CD4-positive, alpha-beta T cell treated with Interleukin-15 for 1 hour (primary cell): ENCODE measurements around the gene LITAF.
"Not testable (repeated sequence)": the region's sequence is repeated elsewhere in the genome, so short reads cannot be mapped to it uniquely, and the experiment has no call there.

Source experiments
- DNase-seq: peaks from one replicate; pipeline ENCODE4 v3.0.0-alpha.2; 2020

LITAF gene

GRCh38 chr16:11597235-11598095, 10.7 kb upstream of the LITAF start:
- DNase-seq, result peak; percentile 71

GRCh38 chr16:11596572-11597226, 10.0 kb upstream of the LITAF start:
- DNase-seq, result no peak

- DNase-seq, result no peak
Observed at GRCh38 chr16:11593581-11593980, 6.9 kb upstream of the LITAF start.

- DNase-seq, result not testable (repeated sequence)
Observed at GRCh38 chr16:11593076-11593475, 6.4 kb upstream of the LITAF start.

GRCh38 chr16:11591630-11592029, 4.9 kb upstream of the LITAF start:
- DNase-seq, result not testable (repeated sequence)

GRCh38 chr16:11589198-11589550, 2.5 kb upstream of the LITAF start:
- DNase-seq, result no peak

GRCh38 chr16:11588321-11589197, 1.8 kb upstream of the LITAF start:
- no peak for DNase-seq

GRCh38 chr16:11587643-11588247, 1.0 kb upstream of the LITAF start:
- DNase-seq, result no peak

- no peak for DNase-seq
Observed at GRCh38 chr16:11586378-11586855, 302 bp downstream of the LITAF start.

GRCh38 chr16:11585460-11586377, 1.0 kb downstream of the LITAF start:
- DNase-seq, result no peak

GRCh38 chr16:11583889-11584565, 2.7 kb downstream of the LITAF start:
- peak; percentile 27 for DNase-seq

- DNase-seq, result no peak
Observed at GRCh38 chr16:11583166-11583565, 3.6 kb downstream of the LITAF start.

- no peak for DNase-seq
Observed at GRCh38 chr16:11582157-11582814, 4.4 kb downstream of the LITAF start.

GRCh38 chr16:11581678-11582077, 5.0 kb downstream of the LITAF start:
- no peak for DNase-seq

- no peak for DNase-seq
Observed at GRCh38 chr16:11580451-11581086, 6.2 kb downstream of the LITAF start.

- not testable (repeated sequence) for DNase-seq
Observed at GRCh38 chr16:11577290-11577660, 9.4 kb downstream of the LITAF start.

GRCh38 chr16:11576427-11577289, 10.1 kb downstream of the LITAF start:
- peak; percentile 49 for DNase-seq

GRCh38 chr16:11575223-11575589, 11.5 kb downstream of the LITAF start:
- DNase-seq, result no peak
